HepG2 (cell line): Measurements from ENCODE around the gene SEMA3F. TPM values are rescaled to one million over a fixed set of nuclear protein-coding genes. Genes with fewer than 3 reads are reported as not detected.
A peak's percentile ranks its signal among the peaks of the same experiment; 100 is the strongest.

Source experiments
- ADNP ChIP-seq: sonication (generic); formaldehyde crosslinking; IDR thresholded peaks from 2 replicates; pipeline ENCODE4 v1.4.0; 2020; ENCODE audit warnings: missing genetic modification reagents
- ARNTL ChIP-seq: sonication (generic); formaldehyde crosslinking; IDR thresholded peaks from 2 replicates; pipeline ENCODE4 v1.4.0; 2020; ENCODE audit warnings: mild to moderate bottlenecking, missing genetic modification reagents
- ETV5 ChIP-seq: IDR thresholded peaks from 2 replicates; pipeline ENCODE4 v1.6.1; 2018; ENCODE audit warnings: missing biosample characterization, missing genetic modification reagents, inconsistent platforms, borderline replicate concordance
- FOXO1 ChIP-seq: sonication (generic); formaldehyde crosslinking; IDR thresholded peaks from 2 replicates; pipeline ENCODE4 v1.4.0; 2020; ENCODE audit warnings: missing genetic modification reagents
- GPBP1L1 ChIP-seq: sonication (generic); formaldehyde crosslinking; IDR thresholded peaks from 2 replicates; pipeline ENCODE4 v1.5.0; 2020; ENCODE audit warnings: mild to moderate bottlenecking, missing genetic modification reagents
- HNRNPUL1 ChIP-seq: fragments of 200-400 bp; formaldehyde crosslinking; IDR thresholded peaks from 2 replicates; pipeline ENCODE4 v1.6.1; 2017; ENCODE audit warnings: low read depth, mild to moderate bottlenecking, low read length, moderate library complexity
- POGZ ChIP-seq: sonication (generic); formaldehyde crosslinking; IDR thresholded peaks from 2 replicates; pipeline ENCODE4 v1.4.0; 2020; ENCODE audit warnings: mild to moderate bottlenecking, missing genetic modification reagents
- PRPF4 ChIP-seq: fragments of 200-400 bp; formaldehyde crosslinking; IDR thresholded peaks from 2 replicates; pipeline ENCODE4 v1.6.1; 2016; ENCODE audit warnings: low read length, low read depth; ENCODE audit not compliant: poor library complexity, severe bottlenecking
- RNF219 ChIP-seq: sonication (generic); formaldehyde crosslinking; IDR thresholded peaks from 2 replicates; pipeline ENCODE4 v1.5.0; 2020; ENCODE audit warnings: mild to moderate bottlenecking, missing genetic modification reagents
- SMAD3 ChIP-seq: sonication (generic); formaldehyde crosslinking; IDR thresholded peaks from 2 replicates; pipeline ENCODE4 v1.4.0; 2020; ENCODE audit warnings: missing genetic modification reagents
- TIGD3 ChIP-seq: sonication (generic); formaldehyde crosslinking; IDR thresholded peaks from 2 replicates; pipeline ENCODE4 v1.5.1; 2020; ENCODE audit warnings: mild to moderate bottlenecking, missing genetic modification reagents, borderline replicate concordance
- ZBTB46 ChIP-seq: sonication (generic); formaldehyde crosslinking; IDR thresholded peaks from 2 replicates; pipeline ENCODE4 v1.4.0; 2020; ENCODE audit warnings: mild to moderate bottlenecking, missing genetic modification reagents, borderline replicate concordance
- ZNF160 ChIP-seq: sonication (generic); formaldehyde crosslinking; IDR thresholded peaks from 2 replicates; pipeline ENCODE4 v1.8.0; 2022; ENCODE audit warnings: mild to moderate bottlenecking, inconsistent platforms, missing genetic modification reagents
- ZNF333 ChIP-seq: sonication (generic); formaldehyde crosslinking; IDR thresholded peaks from 2 replicates; pipeline ENCODE4 v1.4.0; 2020; ENCODE audit warnings: mild to moderate bottlenecking, missing genetic modification reagents, borderline replicate concordance
- ZNF354B ChIP-seq: sonication (generic); formaldehyde crosslinking; IDR thresholded peaks from 2 replicates; pipeline ENCODE4 v1.8.0; 2022; ENCODE audit warnings: mild to moderate bottlenecking, missing genetic modification reagents
- ZNF431 ChIP-seq: sonication (generic); formaldehyde crosslinking; IDR thresholded peaks from 2 replicates; pipeline ENCODE4 v1.9.0; 2022; ENCODE audit warnings: missing genetic modification reagents, low read depth, mild to moderate bottlenecking, borderline replicate concordance
- ZNF589 ChIP-seq: sonication (generic); formaldehyde crosslinking; conservative IDR thresholded peaks from 2 replicates; pipeline ENCODE4 v1.8.0; 2022; ENCODE audit warnings: mild to moderate bottlenecking, moderate library complexity, missing genetic modification reagents
- polyA plus RNA-seq, 8 experiments: library from polyadenylated mRNA; depleted of rRNA in 3 of 8; stranded (reverse) in 7 of 8; unstranded in 1 of 8; fragments of >200 nt; fragmentation: Illumina TruSeq in 4 of 8; extraction: Trizol in 4 of 8; gene quantifications; 2 replicates each; pipeline versions ENCODE4 v1.2.1 to v1.2.3, GENCODE V29; 2011 to 2016; ENCODE audit warnings: low read depth in 4 of 8, missing spikeins in 1 of 8, mixed read lengths in 1 of 8; ENCODE audit not compliant: insufficient read depth in 1 of 8
- total RNA-seq, 5 experiments: library from RNA; depleted of rRNA; stranded (reverse); fragments of >200 nt; fragmentation: Illumina TruSeq; extraction: Trizol; gene quantifications; 2 replicates each; pipeline ENCODE4 v1.2.3, GENCODE V29; 2016; ENCODE audit warnings: low read depth in 1 of 5
- TF ChIP-seq, protein P1 (sequence below): sonication (generic); formaldehyde crosslinking; conservative IDR thresholded peaks from 2 replicates; pipeline ENCODE4 v1.8.1; 2023; ENCODE audit warnings: missing genetic modification reagents

Gene SEMA3F
- total and polyA plus RNA-seq, 2 of the 13 experiments (the other 11 are each of a cell fraction or from before 2014, with no cell fraction given) = 7.6 to 17.2 TPM

DNA sequence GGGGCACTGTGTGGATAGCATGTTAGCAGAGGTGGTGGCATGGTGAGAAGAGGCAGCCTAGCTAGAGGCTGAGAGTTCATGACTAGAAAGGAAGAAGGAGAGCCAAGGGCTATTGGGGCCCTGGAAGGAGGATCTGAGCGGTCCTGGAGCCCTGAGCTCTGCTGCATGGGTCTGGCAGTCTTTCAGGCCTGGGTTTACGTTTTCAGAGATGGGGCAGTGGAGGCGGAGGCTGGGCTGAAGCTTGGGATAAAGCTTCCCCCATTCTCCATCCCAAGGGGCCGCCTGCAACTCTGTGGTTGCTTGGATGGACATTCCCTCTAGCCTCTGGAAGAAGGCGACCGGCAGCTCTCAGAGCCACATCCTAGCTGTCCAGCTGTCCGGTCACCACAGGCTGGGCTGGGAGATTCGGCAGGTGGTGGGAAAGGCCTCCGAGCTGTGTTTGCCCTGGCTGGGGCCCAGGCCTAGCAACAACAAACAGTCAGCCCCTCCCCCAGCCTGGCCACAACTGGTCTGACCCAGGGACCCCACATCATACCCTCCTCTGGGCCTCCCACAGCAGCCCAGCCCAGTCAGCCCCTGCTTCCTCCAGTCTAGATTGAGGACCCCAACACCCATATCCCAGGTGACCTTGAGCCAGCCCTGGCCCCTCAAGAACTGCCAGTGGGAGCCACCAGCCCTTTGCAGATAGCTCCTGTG is 48.1 kb downstream of the SEMA3F start (continued):
- TF ChIP-seq HNRNPUL1 = no peak
- 0 out of 2 replicates have a peak, but pooled peaks have one; percentile 51 for TF ChIP-seq ZNF333 (CRISPR knock-in tag)
- no peak for TF ChIP-seq ZBTB46 (CRISPR knock-in tag)
- TF ChIP-seq TIGD3 (CRISPR knock-in tag) = no peak
- TF ChIP-seq GPBP1L1 (CRISPR knock-in tag) = no peak
- peak; percentile 85; the same call in 1 of the 2 replicates for TF ChIP-seq ZNF160 (CRISPR knock-in tag)
- TF ChIP-seq POGZ = no peak
- no peak; the same call in 1 of the 2 replicates for TF ChIP-seq ZNF431 (CRISPR knock-in tag)
- TF ChIP-seq PRPF4 = no peak
- no peak for TF ChIP-seq ZNF589 (CRISPR knock-in tag)
- no peak for TF ChIP-seq ZNF354B
- TF ChIP-seq ETV5 (CRISPR knock-in tag) = peak; percentile 8; the same call in 1 of the 2 replicates
- TF ChIP-seq FOXO1 (CRISPR knock-in tag) = peak; percentile 87
- TF ChIP-seq ARNTL (CRISPR knock-in tag) = no peak
- no peak for TF ChIP-seq SMAD3 (CRISPR knock-in tag)
- TF ChIP-seq, protein P1, sequence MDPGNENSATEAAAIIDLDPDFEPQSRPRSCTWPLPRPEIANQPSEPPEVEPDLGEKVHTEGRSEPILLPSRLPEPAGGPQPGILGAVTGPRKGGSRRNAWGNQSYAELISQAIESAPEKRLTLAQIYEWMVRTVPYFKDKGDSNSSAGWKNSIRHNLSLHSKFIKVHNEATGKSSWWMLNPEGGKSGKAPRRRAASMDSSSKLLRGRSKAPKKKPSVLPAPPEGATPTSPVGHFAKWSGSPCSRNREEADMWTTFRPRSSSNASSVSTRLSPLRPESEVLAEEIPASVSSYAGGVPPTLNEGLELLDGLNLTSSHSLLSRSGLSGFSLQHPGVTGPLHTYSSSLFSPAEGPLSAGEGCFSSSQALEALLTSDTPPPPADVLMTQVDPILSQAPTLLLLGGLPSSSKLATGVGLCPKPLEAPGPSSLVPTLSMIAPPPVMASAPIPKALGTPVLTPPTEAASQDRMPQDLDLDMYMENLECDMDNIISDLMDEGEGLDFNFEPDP (CRISPR knock-in tag) = no peak
- no peak for TF ChIP-seq ADNP
- TF ChIP-seq RNF219 (CRISPR knock-in tag) = no peak
